ENCODE data around the gene YDJC. TPM values are rescaled to one million over a fixed set of nuclear protein-coding genes. Genes with fewer than 3 reads are reported as not detected.

YDJC gene
- total and polyA plus RNA-seq, 2 of the 4 experiments (the other 2 are of a cell fraction) = 8.1 to 23.6 TPM

GRCh38 chr22:21622011-21622918, 7.6 kb downstream of the YDJC start:
- Histone ChIP-seq H3K27me3 (ENCODE audit: control insufficient read depth, insufficient read depth, low read length) (no peaks in the 10 kb centered on the region), H2AK5ac (ENCODE audit: low read depth, low read length) (no peak overlapping the region), H2BK15ac (ENCODE audit: low read depth, low read length) (no peak overlapping the region), H3K4me3 (ENCODE audit: insufficient read depth, low read depth, low read length) (no peak overlapping the region), H4K91ac (ENCODE audit: insufficient read depth, low read depth, low read length) (no peak overlapping the region), H3K79me1 (ENCODE audit: low read depth in 1 of 2, low read length in 2 of 2) (peaks cover 28 to 85% of the 10 kb centered on the region in 2 experiments), H3K9me3 (ENCODE audit: control insufficient read depth, insufficient read depth, low read length) (no peaks in the 10 kb centered on the region), H2AFZ (replicated peaks; ENCODE audit: low read length, poor library complexity) (no peak overlapping the region), H3K9ac (ENCODE audit: low read depth, low read length) (no peak overlapping the region), H2BK5ac (ENCODE audit: low read depth, low read length, poor library complexity, severe bottlenecking) (no peak overlapping the region), H3K4me1 (ENCODE audit: control insufficient read depth, insufficient read depth, low read length) (peaks cover 11% of the 10 kb centered on the region), H4K8ac (ENCODE audit: low read depth in 2 of 2, low read length in 2 of 2) (no peak overlapping the region), H3K18ac (ENCODE audit: low read depth, low read length) (no peak overlapping the region), H2BK120ac (ENCODE audit: low read depth, low read length) (no peak overlapping the region), H3K4ac (ENCODE audit: low read depth, low read length) (no peak overlapping the region), H2AK9ac (replicated peaks; ENCODE audit: low read depth, low read length, poor library complexity) (no peak overlapping the region), H3K23ac (ENCODE audit: low read depth, low read length) (no peak overlapping the region), H3K9me1 (ENCODE audit: insufficient read depth, low read length) (peaks cover 24% of the 10 kb centered on the region), H3K14ac (replicated peaks; ENCODE audit: low read depth, low read length) (no peak overlapping the region), H3K36me3 (ENCODE audit: control insufficient read depth, insufficient read depth, low read length) (peaks cover 29% of the 10 kb centered on the region), H4K20me1 (ENCODE audit: insufficient read depth, low read length) (peaks cover 92% of the 10 kb centered on the region), H3K56ac (ENCODE audit: extremely low read depth, insufficient read depth, low read length) (no peak overlapping the region), H3K4me2 (ENCODE audit: low read depth, low read length) (no peak overlapping the region), H3K27ac (ENCODE audit: insufficient read depth, low read length) (no peak overlapping the region; the same call in 1 of the 2 replicates), H2BK20ac (ENCODE audit: low read depth, low read length) (no peak overlapping the region), H4K5ac (ENCODE audit: low read depth, low read length) (no peak overlapping the region)
- TF ChIP-seq ELK1 (IDR thresholded peaks at IDR 0.05; ENCODE audit: borderline replicate concordance, low read depth, low read length) = no peak
- no peak for TF ChIP-seq RCOR1 (IDR thresholded peaks at IDR 0.05; ENCODE audit: insufficient replicate concordance, low read length)
- no peak for TF ChIP-seq SMC3 (IDR thresholded peaks at IDR 0.05; ENCODE audit: low read depth, low read length)
- TF ChIP-seq CEBPB (IDR thresholded peaks at IDR 0.05; ENCODE audit: low read depth, low read length) = peak; percentile 28; the same call in 1 of the 2 replicates
- WGBS, 2 experiments (ENCODE audit: extremely low coverage in 2 of 2, insufficient read length in 1 of 2) = 76% methylated on average over 8 of the region's 17 CpGs; no CpG with 5 or more reads in 1 of the 2 experiments
- POLR2A ChIA-PET (ENCODE audit: unreplicated experiment) = no interaction called here
- intact Hi-C loops (cut with micrococcal nuclease) = no loop called here
- ATAC-seq (ENCODE audit: low read depth) = peak; percentile 22
- no peak for DNase-seq
- CTCF ChIA-PET = no interaction called here
- dilution Hi-C loops (cut with HindIII; ENCODE audit: low sequenced_read_pairs, unreplicated experiment) = no loop called here
- in situ Hi-C loops (cut with MboI; ENCODE audit: low sequenced_read_pairs) = no loop called here
- TSS peak; percentile 69 for BruUV-seq (replicated peaks)

All from IMR-90 (cell line).